Parathyroid adenoma (tissue), 2 donors: Measurements from ENCODE around the gene IP6K1.

Experiments used
- H2AFZ ChIP-seq: fragments of 300-600 bp; sonication (generic); one replicate; pipeline ENCODE4 v1.7.0; 2017; ENCODE audit warnings: antibody characterized with exemption, mild to moderate bottlenecking
- H3K27ac ChIP-seq: fragments of 300-600 bp; sonication (generic); one replicate; pipeline ENCODE4 v1.7.0; 2017
- H3K27me3 ChIP-seq: fragments of 300-600 bp; sonication (generic); one replicate; pipeline ENCODE4 v1.7.0; 2017; ENCODE audit warnings: low read length; ENCODE audit not compliant: control insufficient read depth, insufficient read depth
- H3K36me3 ChIP-seq: fragments of 300-600 bp; sonication (generic); one replicate; pipeline ENCODE4 v1.7.0; 2017; ENCODE audit warnings: low read length; ENCODE audit not compliant: control insufficient read depth, insufficient read depth
- H3K4me1 ChIP-seq: fragments of 300-600 bp; sonication (generic); one replicate; pipeline ENCODE4 v1.7.0; 2017; ENCODE audit warnings: control low read depth
- H3K4me2 ChIP-seq: fragments of 300-600 bp; sonication (generic); one replicate; pipeline ENCODE4 v1.7.0; 2017; ENCODE audit warnings: low read length
- H3K4me3 ChIP-seq: fragments of 300-600 bp; sonication (generic); one replicate; pipeline ENCODE4 v1.7.0; 2017; ENCODE audit warnings: low read depth, low read length
- H3K79me2 ChIP-seq: fragments of 300-600 bp; sonication (generic); one replicate; pipeline ENCODE4 v1.7.0; 2017; ENCODE audit warnings: control low read depth
- H3K9ac ChIP-seq: fragments of 300-600 bp; sonication (generic); one replicate; pipeline ENCODE4 v1.7.0; 2017; ENCODE audit warnings: mild to moderate bottlenecking
- H3K9me3 ChIP-seq: fragments of 300-600 bp; sonication (generic); one replicate; pipeline ENCODE4 v1.7.0; 2017; ENCODE audit warnings: low read length; ENCODE audit not compliant: control insufficient read depth
- CTCF ChIP-seq: fragments of 300-600 bp; sonication (generic); IDR thresholded peaks from one replicate; pipeline ENCODE4 v1.7.0; 2017; ENCODE audit warnings: antibody characterized with exemption, mild to moderate bottlenecking
- donor health status: primary hyperparathyroidism.

The IP6K1 gene

GRCh38 chr3:49683162-49683561, 103.2 kb downstream of the IP6K1 start:
- Histone ChIP-seq H3K9ac (no peak overlapping the region), H3K36me3 (no peaks in the 10 kb centered on the region), H3K9me3 (no peaks in the 10 kb centered on the region), H3K4me1 (peaks cover under 1% of the 10 kb centered on the region), H3K79me2 (no peaks in the 10 kb centered on the region), H3K4me2 (no peak overlapping the region), H2AFZ (no peak overlapping the region), H3K27me3 (no peaks in the 10 kb centered on the region), H3K27ac (no peak overlapping the region), H3K4me3 (no peak overlapping the region)
- no peak for TF ChIP-seq CTCF

- Histone ChIP-seq H3K4me1 (no peaks in the 10 kb centered on the region), H3K4me2 (no peak overlapping the region), H3K27ac (no peak overlapping the region), H2AFZ (no peak overlapping the region), H3K27me3 (no peaks in the 10 kb centered on the region), H3K9me3 (no peaks in the 10 kb centered on the region), H3K79me2 (no peaks in the 10 kb centered on the region), H3K9ac (no peak overlapping the region), H3K4me3 (no peak overlapping the region), H3K36me3 (no peaks in the 10 kb centered on the region)
- no peak for TF ChIP-seq CTCF
Measured at GRCh38 chr3:49681543-49681942, 104.8 kb downstream of the IP6K1 start.

GRCh38 chr3:49681232-49681522, 105.2 kb downstream of the IP6K1 start:
- Histone ChIP-seq H2AFZ (no peak overlapping the region), H3K36me3 (no peaks in the 10 kb centered on the region), H3K4me2 (no peak overlapping the region), H3K4me1 (no peaks in the 10 kb centered on the region), H3K4me3 (no peak overlapping the region), H3K9me3 (no peaks in the 10 kb centered on the region), H3K79me2 (no peaks in the 10 kb centered on the region), H3K27me3 (no peaks in the 10 kb centered on the region), H3K27ac (no peak overlapping the region), H3K9ac (no peak overlapping the region)
- no peak for TF ChIP-seq CTCF

- H3K27ac ChIP-seq, result no peak overlapping the region
- no peaks in the 10 kb centered on the region for H3K79me2 ChIP-seq
- H3K36me3 ChIP-seq, result no peaks in the 10 kb centered on the region
- no peaks in the 10 kb centered on the region for H3K27me3 ChIP-seq
- no peaks in the 10 kb centered on the region for H3K9me3 ChIP-seq
- H3K4me2 ChIP-seq, result no peak overlapping the region
- no peak overlapping the region for H2AFZ ChIP-seq
- H3K4me3 ChIP-seq, result no peak overlapping the region
- no peak for TF ChIP-seq CTCF
- no peaks in the 10 kb centered on the region for H3K4me1 ChIP-seq
- no peak overlapping the region for H3K9ac ChIP-seq
Measured at GRCh38 chr3:49680493-49681231, 105.7 kb downstream of the IP6K1 start.

- H3K79me2 ChIP-seq, result no peaks in the 10 kb centered on the region
- no peak overlapping the region for H2AFZ ChIP-seq
- H3K9me3 ChIP-seq, result no peaks in the 10 kb centered on the region
- no peak overlapping the region for H3K27ac ChIP-seq
- no peak overlapping the region for H3K9ac ChIP-seq
- no peak for TF ChIP-seq CTCF
- no peaks in the 10 kb centered on the region for H3K36me3 ChIP-seq
- no peaks in the 10 kb centered on the region for H3K27me3 ChIP-seq
- no peak overlapping the region for H3K4me2 ChIP-seq
- H3K4me3 ChIP-seq, result no peak overlapping the region
- H3K4me1 ChIP-seq, result peaks cover 17% of the 10 kb centered on the region
Measured at GRCh38 chr3:49675912-49676311, 110.4 kb downstream of the IP6K1 start.
